Measurements from ENCODE around the gene CAPZB.

The CAPZB gene

DNA sequence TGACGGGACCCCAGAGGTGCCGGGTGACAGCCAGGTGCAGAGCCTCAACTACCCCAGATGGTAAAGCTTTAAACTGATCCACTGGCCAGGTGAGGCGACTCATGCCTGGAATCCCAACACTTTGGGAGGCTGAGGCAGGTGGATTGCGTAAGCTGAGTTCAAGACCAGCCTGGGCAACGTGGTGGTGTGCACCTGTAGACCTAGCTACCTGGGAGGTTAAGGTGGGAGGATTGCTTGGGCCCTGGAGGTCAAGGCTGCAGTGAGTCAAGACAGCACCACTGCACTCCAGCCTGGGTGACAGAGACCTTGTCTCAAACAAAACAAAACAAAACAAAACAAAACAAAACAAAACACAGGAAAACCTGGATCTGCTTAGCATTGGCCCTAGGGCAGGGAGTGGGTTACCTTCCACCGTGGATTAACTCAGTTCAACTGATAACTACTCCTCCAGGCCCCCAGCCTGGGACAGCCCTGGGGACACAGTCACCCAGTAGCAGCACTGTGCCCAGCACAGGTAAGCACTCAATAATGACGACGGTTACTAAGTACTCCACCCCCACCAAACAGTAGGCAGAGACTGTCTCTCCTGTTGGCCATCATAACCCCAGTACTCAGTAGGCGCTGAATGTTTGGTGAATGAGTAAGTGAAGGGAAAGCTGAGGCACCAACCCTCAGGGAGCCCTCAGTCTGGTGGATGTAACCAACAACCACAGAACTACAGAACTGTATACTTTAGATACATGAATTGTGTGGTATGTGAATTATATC, 151.6 kb downstream of the CAPZB start:
- DNase-seq (ENCODE audit: low read depth) = no peak
- TF ChIP-seq CTCF (IDR thresholded peaks at IDR 0.05; ENCODE audit: low read depth, low read length, missing control alignments) = no peak
- no peak overlapping the region for H3K4me3 ChIP-seq (ENCODE audit: low read depth, low read length)

DNA sequence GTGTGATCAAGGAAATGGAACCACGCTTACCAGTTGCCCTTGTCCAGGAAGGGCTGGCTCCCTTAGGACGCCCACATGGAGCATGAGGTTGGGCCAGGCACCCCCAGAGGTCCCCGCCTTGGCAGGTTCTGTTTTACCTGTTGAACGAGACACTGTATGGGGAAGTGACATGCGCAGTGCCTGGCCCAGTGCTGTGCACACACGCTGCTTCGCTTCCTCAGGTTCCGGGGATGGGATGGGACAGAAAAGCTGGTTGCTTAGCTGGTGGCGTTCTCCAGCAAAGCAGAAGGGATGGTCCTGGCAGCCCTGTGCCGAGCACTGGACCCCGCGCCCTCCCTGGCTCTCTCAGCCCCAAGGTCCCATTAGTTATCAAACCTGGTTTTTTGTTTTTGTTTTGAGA, 152.5 kb downstream of the CAPZB start:
- DNase-seq (ENCODE audit: low read depth) = no peak
- no peak for TF ChIP-seq CTCF (IDR thresholded peaks at IDR 0.05; ENCODE audit: low read depth, low read length, missing control alignments)
- no peak overlapping the region for H3K4me3 ChIP-seq (ENCODE audit: low read depth, low read length)

- DNase-seq (ENCODE audit: low read depth) = no peak
- H3K4me3 ChIP-seq (ENCODE audit: low read depth, low read length) = no peak overlapping the region
- no peak for TF ChIP-seq CTCF (IDR thresholded peaks at IDR 0.05; ENCODE audit: low read depth, low read length, missing control alignments)
These were observed 154.0 kb downstream of the CAPZB start for GRCh38 chr1:19331262-19331878.

GRCh38 chr1:19330449-19331135, 154.7 kb downstream of the CAPZB start:
- no peak for TF ChIP-seq CTCF (IDR thresholded peaks at IDR 0.05; ENCODE audit: low read depth, low read length, missing control alignments)
- no peak for DNase-seq (ENCODE audit: low read depth)
- no peak overlapping the region for H3K4me3 ChIP-seq (ENCODE audit: low read depth, low read length)

DNA sequence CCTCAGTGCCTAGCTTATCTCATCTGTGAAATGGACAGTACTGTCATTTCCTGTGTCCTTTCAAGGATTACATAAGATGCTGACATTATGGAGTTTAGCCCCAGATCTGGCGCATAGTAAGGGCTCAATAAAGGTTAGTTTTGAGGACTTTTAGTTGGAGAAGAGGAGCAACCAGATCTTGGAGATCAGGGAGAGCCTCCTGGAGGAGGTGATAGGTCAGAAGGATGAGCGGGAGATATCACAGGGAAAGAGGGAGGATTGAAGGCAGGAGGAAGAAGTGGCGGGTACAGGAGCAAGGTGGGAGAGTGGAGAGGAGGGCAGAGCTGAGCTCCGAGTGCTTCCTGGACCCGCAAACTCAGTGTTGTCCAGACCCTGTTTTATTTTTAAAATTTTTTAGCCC, 155.7 kb downstream of the CAPZB start:
- no peak for TF ChIP-seq CTCF (IDR thresholded peaks at IDR 0.05; ENCODE audit: low read depth, low read length, missing control alignments)
- H3K4me3 ChIP-seq (ENCODE audit: low read depth, low read length) = no peak overlapping the region
- DNase-seq (ENCODE audit: low read depth) = no peak

GRCh38 chr1:19329188-19329587, 156.2 kb downstream of the CAPZB start:
- H3K4me3 ChIP-seq (ENCODE audit: low read depth, low read length) = no peak overlapping the region
- no peak for DNase-seq (ENCODE audit: low read depth)
- no peak for TF ChIP-seq CTCF (IDR thresholded peaks at IDR 0.05; ENCODE audit: low read depth, low read length, missing control alignments)
